GM23338 (cell line): ENCODE measurements around the gene ABHD3. TPM values are rescaled to one million over a fixed set of nuclear protein-coding genes. Genes with fewer than 3 reads are reported as not detected.

Experiments
- ATAC-seq: fragments of 200-7000 bp; cut with Tn5 transposase; 3 replicates; pipeline ENCODE4 v1.9.1; 2020
- DNase-seq: peaks from one replicate; pipeline ENCODE4 v3.0.0-alpha.2; 2015; ENCODE audit warnings: low spot score
- H2AFZ ChIP-seq: fragments of 200-600 bp; sonication (generic); 2 replicates; pipeline ENCODE4 v1.8.0; 2016; ENCODE audit warnings: antibody characterized with exemption, mild to moderate bottlenecking, moderate library complexity
- H3F3A ChIP-seq: fragments of 200-600 bp; sonication (generic); replicated peaks from 2 replicates; pipeline ENCODE4 v1.8.0; 2017; ENCODE audit warnings: antibody characterized with exemption, mixed run types, low read depth
- H3K27ac ChIP-seq: fragments of 200-600 bp; sonication (generic); 2 replicates; pipeline ENCODE4 v1.6.1; 2016; ENCODE audit warnings: low read depth
- H3K27me3 ChIP-seq: fragments of 200-600 bp; sonication (generic); 2 replicates; pipeline ENCODE4 v1.8.0; 2016; ENCODE audit warnings: mild to moderate bottlenecking, mixed run types, moderate library complexity; ENCODE audit not compliant: insufficient read depth
- H3K36me3 ChIP-seq: fragments of 200-600 bp; sonication (generic); 2 replicates; pipeline ENCODE4 v1.8.0; 2016; ENCODE audit warnings: mild to moderate bottlenecking; ENCODE audit not compliant: insufficient read depth
- H3K4me1 ChIP-seq: fragments of 200-600 bp; sonication (generic); 2 replicates; pipeline ENCODE4 v1.8.0; 2016; ENCODE audit warnings: mild to moderate bottlenecking, moderate library complexity; ENCODE audit not compliant: insufficient read depth
- H3K4me2 ChIP-seq: fragments of 200-600 bp; sonication (generic); 2 replicates; pipeline ENCODE4 v1.7.1; 2017; ENCODE audit warnings: mixed run types
- H3K4me3 ChIP-seq: fragments of 200-600 bp; sonication (generic); 2 replicates; pipeline ENCODE4 v1.6.1; 2016; ENCODE audit warnings: mixed run types
- H3K79me2 ChIP-seq: fragments of 200-600 bp; sonication (generic); replicated peaks from 2 replicates; pipeline ENCODE4 v1.8.0; 2017; ENCODE audit warnings: mild to moderate bottlenecking; ENCODE audit not compliant: insufficient read depth
- H3K9me2 ChIP-seq: fragments of 200-600 bp; sonication (generic); 2 replicates; pipeline ENCODE4 v1.8.0; 2017; ENCODE audit not compliant: insufficient read depth
- H4K20me1 ChIP-seq: fragments of 200-600 bp; sonication (generic); replicated peaks from 2 replicates; pipeline ENCODE4 v1.8.0; 2017; ENCODE audit warnings: mild to moderate bottlenecking; ENCODE audit not compliant: insufficient read depth
- H3K27ac Mint-ChIP-seq: 2 replicates; pipeline ENCODE4 v1.8.0; 2020; ENCODE audit warnings: inconsistent platforms, mild to moderate bottlenecking, moderate library complexity, mixed read lengths
- H3K27me3 Mint-ChIP-seq: 3 replicates; pipeline ENCODE4 v1.8.0; 2022; ENCODE audit warnings: low read depth, mild to moderate bottlenecking, moderate library complexity, mixed read lengths, inconsistent platforms; ENCODE audit not compliant: insufficient read depth, poor library complexity
- H3K36me3 Mint-ChIP-seq: 3 replicates; pipeline ENCODE4 v1.8.0; 2021; ENCODE audit warnings: low read depth, mild to moderate bottlenecking, inconsistent platforms, moderate library complexity, mixed read lengths
- H3K4me1 Mint-ChIP-seq: 3 replicates; pipeline ENCODE4 v1.8.0; 2020; ENCODE audit warnings: mild to moderate bottlenecking, inconsistent platforms, mixed read lengths
- H3K4me3 Mint-ChIP-seq: 3 replicates; pipeline ENCODE4 v1.8.0; 2021; ENCODE audit warnings: moderate library complexity, mild to moderate bottlenecking, inconsistent platforms, mixed read lengths
- H3K9me3 Mint-ChIP-seq: 3 replicates; pipeline ENCODE4 v1.8.0; 2020; ENCODE audit warnings: moderate library complexity, mild to moderate bottlenecking, inconsistent platforms, mixed read lengths
- CREB1 ChIP-seq: fragments of 250-450 bp; sonication (Bioruptor Pico); IDR thresholded peaks from 2 replicates; pipeline ENCODE4 v1.5.0; 2020; ENCODE audit warnings: low read depth, mild to moderate bottlenecking, moderate library complexity
- EZH2 ChIP-seq: fragments of 200-600 bp; sonication (generic); IDR thresholded peaks from one replicate; pipeline ENCODE4 v1.8.0; 2017; ENCODE audit warnings: antibody characterized with exemption, mild to moderate bottlenecking, low read depth; ENCODE audit not compliant: unreplicated experiment
- EZH2phosphoT487 ChIP-seq: fragments of 200-600 bp; sonication (generic); IDR thresholded peaks from one replicate; pipeline ENCODE4 v1.8.1; 2018; ENCODE audit warnings: antibody characterized with exemption; ENCODE audit not compliant: unreplicated experiment
- NANOG ChIP-seq: IDR thresholded peaks from 2 replicates; pipeline ENCODE4 v1.6.1; 2016; ENCODE audit warnings: antibody characterized with exemption, borderline replicate concordance
- POLR2AphosphoS5 ChIP-seq: IDR thresholded peaks from 2 replicates; pipeline ENCODE4 v1.6.1; 2016; ENCODE audit warnings: antibody characterized with exemption, low read depth
- STAT1 ChIP-seq: IDR thresholded peaks from one replicate; pipeline ENCODE4 v1.6.1; 2016; ENCODE audit warnings: antibody characterized with exemption; ENCODE audit not compliant: unreplicated experiment
- ZNF114 ChIP-seq: fragments of 250-450 bp; sonication (Bioruptor Pico); IDR thresholded peaks from 2 replicates; pipeline ENCODE4 v1.5.0; 2020; ENCODE audit warnings: mild to moderate bottlenecking, moderate library complexity
- ZNF331 ChIP-seq: fragments of 250-450 bp; sonication (Bioruptor Pico); IDR thresholded peaks from 2 replicates; pipeline ENCODE4 v1.5.0; 2020; ENCODE audit warnings: low read depth, mild to moderate bottlenecking, moderate library complexity
- polyA plus RNA-seq: library from polyadenylated mRNA; unstranded; fragments of >200 nt; fragmentation: Nextera tagmentation; extraction: Ambion mirVana; gene quantifications from 2 replicates; pipeline ENCODE4 v1.2.1, GENCODE V29; 2016
- total RNA-seq: library from RNA; depleted of rRNA; stranded (reverse); fragments of >200 nt; shearing (Covaris generic); gene quantifications from 2 replicates; pipeline ENCODE4 v1.2.3, GENCODE V29; 2014
- TF ChIP-seq, protein P1 (sequence below): IDR thresholded peaks from one replicate; pipeline ENCODE4 v1.6.1; 2018; ENCODE audit warnings: antibody characterized with exemption; ENCODE audit not compliant: unreplicated experiment
- TF ChIP-seq, protein P2 (sequence below): IDR thresholded peaks from 2 replicates; pipeline ENCODE4 v1.6.1; 2016; ENCODE audit warnings: antibody characterized with exemption
- TF ChIP-seq, protein P3 (sequence below): fragments of 250-450 bp; sonication (Bioruptor Pico); IDR thresholded peaks from 2 replicates; pipeline ENCODE4 v1.5.0; 2020; ENCODE audit warnings: mild to moderate bottlenecking, moderate library complexity
- TF ChIP-seq, protein P4 (sequence below), 2 experiments: fragments of 200-600 bp in 1 of 2; sonication (generic) in 1 of 2; conservative IDR thresholded peaks; 2 replicates each; pipeline versions ENCODE4 v1.5.1 to v1.6.1; 2016 to 2017; ENCODE audit warnings: antibody characterized with exemption in 2 of 2, low read depth in 2 of 2, mild to moderate bottlenecking in 2 of 2, moderate library complexity in 1 of 2

The ABHD3 gene
- total and polyA plus RNA-seq, 2 experiments from 2014 or later = 16.2 to 19.9 TPM

DNA sequence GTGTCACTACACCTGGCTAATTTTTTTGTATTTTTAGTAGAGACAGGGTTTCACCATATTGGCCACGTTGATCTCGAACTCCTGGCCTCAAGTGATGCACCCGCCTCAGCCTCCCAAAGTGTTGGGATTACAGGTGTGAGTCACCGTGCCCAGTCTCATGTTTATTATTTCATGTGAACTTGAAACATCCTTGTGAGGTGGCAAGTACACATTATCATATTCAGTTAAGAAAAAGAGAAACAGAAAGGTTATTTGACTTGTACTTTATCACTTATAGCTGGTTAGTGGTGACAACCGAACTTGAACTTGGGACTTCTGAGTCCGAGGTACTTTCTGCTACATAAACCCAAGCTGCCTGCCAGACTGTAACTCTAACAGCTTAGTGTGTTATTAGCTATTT, 24.4 kb downstream of the ABHD3 start (continued):
- TF ChIP-seq, protein P1, sequence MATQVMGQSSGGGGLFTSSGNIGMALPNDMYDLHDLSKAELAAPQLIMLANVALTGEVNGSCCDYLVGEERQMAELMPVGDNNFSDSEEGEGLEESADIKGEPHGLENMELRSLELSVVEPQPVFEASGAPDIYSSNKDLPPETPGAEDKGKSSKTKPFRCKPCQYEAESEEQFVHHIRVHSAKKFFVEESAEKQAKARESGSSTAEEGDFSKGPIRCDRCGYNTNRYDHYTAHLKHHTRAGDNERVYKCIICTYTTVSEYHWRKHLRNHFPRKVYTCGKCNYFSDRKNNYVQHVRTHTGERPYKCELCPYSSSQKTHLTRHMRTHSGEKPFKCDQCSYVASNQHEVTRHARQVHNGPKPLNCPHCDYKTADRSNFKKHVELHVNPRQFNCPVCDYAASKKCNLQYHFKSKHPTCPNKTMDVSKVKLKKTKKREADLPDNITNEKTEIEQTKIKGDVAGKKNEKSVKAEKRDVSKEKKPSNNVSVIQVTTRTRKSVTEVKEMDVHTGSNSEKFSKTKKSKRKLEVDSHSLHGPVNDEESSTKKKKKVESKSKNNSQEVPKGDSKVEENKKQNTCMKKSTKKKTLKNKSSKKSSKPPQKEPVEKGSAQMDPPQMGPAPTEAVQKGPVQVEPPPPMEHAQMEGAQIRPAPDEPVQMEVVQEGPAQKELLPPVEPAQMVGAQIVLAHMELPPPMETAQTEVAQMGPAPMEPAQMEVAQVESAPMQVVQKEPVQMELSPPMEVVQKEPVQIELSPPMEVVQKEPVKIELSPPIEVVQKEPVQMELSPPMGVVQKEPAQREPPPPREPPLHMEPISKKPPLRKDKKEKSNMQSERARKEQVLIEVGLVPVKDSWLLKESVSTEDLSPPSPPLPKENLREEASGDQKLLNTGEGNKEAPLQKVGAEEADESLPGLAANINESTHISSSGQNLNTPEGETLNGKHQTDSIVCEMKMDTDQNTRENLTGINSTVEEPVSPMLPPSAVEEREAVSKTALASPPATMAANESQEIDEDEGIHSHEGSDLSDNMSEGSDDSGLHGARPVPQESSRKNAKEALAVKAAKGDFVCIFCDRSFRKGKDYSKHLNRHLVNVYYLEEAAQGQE = no peak
- TF ChIP-seq STAT1 (no peak), NANOG (no peak), EZH2 (no peak), EZH2phosphoT487 (no peak), ZNF331 (CRISPR knock-in tag) (no peak), CREB1 (CRISPR knock-in tag) (no peak)
- TF ChIP-seq, protein P2, sequence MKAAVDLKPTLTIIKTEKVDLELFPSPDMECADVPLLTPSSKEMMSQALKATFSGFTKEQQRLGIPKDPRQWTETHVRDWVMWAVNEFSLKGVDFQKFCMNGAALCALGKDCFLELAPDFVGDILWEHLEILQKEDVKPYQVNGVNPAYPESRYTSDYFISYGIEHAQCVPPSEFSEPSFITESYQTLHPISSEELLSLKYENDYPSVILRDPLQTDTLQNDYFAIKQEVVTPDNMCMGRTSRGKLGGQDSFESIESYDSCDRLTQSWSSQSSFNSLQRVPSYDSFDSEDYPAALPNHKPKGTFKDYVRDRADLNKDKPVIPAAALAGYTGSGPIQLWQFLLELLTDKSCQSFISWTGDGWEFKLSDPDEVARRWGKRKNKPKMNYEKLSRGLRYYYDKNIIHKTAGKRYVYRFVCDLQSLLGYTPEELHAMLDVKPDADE = no peak

DNA sequence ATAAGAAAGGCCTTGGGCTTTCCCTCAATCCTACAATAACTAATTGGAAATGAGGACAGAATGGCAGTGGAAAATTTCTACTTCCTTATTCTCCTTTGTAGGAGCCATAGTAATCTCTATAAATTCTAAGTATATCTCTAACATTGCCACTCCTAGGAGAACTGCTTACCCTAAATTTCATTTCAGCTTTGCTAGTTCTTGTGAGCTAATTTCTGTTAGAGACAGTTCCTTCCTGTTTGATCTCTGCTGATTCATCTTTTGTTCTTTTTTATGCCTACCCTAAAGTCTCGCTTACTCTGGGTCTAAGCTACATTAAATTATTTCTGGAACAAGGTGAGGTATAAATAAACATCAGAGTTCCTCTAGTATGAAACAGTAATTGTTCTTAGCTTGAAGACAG, 25.7 kb downstream of the ABHD3 start:
- Histone ChIP-seq H3K27me3 (no peaks in the 10 kb centered on the region), H3K9me2 (no peaks in the 10 kb centered on the region), H2AFZ (no peak overlapping the region), H3K4me3 (no peak overlapping the region), H3K36me3 (no peaks in the 10 kb centered on the region), H3F3A (no peaks in the 10 kb centered on the region), H3K27ac (no peak overlapping the region), H3K4me1 (peaks cover 10% of the 10 kb centered on the region), H4K20me1 (no peaks in the 10 kb centered on the region), H3K79me2 (no peaks in the 10 kb centered on the region), H3K4me2 (no peak overlapping the region)
- Mint-ChIP-seq H3K27me3 (no peaks in the 10 kb centered on the region), H3K36me3 (no peaks in the 10 kb centered on the region), H3K27ac (no peak overlapping the region), H3K4me3 (no peak overlapping the region), H3K4me1 (peaks cover 4% of the 10 kb centered on the region; the same call in 2 of the 3 replicates), H3K9me3 (no peaks in the 10 kb centered on the region)
- DNase-seq (no peak), ATAC-seq (no peak)
- TF ChIP-seq ZNF331 (CRISPR knock-in tag) = no peak
- TF ChIP-seq ZNF114 = no peak
- TF ChIP-seq, protein P3, sequence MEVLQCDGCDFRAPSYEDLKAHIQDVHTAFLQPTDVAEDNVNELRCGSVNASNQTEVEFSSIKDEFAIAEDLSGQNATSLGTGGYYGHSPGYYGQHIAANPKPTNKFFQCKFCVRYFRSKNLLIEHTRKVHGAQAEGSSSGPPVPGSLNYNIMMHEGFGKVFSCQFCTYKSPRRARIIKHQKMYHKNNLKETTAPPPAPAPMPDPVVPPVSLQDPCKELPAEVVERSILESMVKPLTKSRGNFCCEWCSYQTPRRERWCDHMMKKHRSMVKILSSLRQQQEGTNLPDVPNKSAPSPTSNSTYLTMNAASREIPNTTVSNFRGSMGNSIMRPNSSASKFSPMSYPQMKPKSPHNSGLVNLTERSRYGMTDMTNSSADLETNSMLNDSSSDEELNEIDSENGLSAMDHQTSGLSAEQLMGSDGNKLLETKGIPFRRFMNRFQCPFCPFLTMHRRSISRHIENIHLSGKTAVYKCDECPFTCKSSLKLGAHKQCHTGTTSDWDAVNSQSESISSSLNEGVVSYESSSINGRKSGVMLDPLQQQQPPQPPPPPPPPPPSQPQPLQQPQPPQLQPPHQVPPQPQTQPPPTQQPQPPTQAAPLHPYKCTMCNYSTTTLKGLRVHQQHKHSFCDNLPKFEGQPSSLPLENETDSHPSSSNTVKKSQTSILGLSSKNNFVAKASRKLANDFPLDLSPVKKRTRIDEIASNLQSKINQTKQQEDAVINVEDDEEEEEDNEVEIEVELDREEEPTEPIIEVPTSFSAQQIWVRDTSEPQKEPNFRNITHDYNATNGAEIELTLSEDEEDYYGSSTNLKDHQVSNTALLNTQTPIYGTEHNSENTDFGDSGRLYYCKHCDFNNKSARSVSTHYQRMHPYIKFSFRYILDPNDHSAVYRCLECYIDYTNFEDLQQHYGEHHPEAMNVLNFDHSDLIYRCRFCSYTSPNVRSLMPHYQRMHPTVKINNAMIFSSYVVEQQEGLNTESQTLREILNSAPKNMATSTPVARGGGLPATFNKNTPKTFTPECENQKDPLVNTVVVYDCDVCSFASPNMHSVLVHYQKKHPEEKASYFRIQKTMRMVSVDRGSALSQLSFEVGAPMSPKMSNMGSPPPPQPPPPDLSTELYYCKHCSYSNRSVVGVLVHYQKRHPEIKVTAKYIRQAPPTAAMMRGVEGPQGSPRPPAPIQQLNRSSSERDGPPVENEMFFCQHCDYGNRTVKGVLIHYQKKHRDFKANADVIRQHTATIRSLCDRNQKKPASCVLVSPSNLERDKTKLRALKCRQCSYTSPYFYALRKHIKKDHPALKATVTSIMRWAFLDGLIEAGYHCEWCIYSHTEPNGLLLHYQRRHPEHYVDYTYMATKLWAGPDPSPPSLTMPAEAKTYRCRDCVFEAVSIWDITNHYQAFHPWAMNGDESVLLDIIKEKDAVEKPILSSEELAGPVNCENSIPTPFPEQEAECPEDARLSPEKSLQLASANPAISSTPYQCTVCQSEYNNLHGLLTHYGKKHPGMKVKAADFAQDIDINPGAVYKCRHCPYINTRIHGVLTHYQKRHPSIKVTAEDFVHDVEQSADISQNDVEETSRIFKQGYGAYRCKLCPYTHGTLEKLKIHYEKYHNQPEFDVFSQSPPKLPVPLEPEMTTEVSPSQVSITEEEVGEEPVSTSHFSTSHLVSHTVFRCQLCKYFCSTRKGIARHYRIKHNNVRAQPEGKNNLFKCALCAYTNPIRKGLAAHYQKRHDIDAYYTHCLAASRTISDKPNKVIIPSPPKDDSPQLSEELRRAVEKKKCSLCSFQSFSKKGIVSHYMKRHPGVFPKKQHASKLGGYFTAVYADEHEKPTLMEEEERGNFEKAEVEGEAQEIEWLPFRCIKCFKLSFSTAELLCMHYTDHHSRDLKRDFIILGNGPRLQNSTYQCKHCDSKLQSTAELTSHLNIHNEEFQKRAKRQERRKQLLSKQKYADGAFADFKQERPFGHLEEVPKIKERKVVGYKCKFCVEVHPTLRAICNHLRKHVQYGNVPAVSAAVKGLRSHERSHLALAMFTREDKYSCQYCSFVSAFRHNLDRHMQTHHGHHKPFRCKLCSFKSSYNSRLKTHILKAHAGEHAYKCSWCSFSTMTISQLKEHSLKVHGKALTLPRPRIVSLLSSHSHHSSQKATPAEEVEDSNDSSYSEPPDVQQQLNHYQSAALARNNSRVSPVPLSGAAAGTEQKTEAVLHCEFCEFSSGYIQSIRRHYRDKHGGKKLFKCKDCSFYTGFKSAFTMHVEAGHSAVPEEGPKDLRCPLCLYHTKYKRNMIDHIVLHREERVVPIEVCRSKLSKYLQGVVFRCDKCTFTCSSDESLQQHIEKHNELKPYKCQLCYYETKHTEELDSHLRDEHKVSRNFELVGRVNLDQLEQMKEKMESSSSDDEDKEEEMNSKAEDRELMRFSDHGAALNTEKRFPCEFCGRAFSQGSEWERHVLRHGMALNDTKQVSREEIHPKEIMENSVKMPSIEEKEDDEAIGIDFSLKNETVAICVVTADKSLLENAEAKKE = no peak
- TF ChIP-seq, protein P4, sequence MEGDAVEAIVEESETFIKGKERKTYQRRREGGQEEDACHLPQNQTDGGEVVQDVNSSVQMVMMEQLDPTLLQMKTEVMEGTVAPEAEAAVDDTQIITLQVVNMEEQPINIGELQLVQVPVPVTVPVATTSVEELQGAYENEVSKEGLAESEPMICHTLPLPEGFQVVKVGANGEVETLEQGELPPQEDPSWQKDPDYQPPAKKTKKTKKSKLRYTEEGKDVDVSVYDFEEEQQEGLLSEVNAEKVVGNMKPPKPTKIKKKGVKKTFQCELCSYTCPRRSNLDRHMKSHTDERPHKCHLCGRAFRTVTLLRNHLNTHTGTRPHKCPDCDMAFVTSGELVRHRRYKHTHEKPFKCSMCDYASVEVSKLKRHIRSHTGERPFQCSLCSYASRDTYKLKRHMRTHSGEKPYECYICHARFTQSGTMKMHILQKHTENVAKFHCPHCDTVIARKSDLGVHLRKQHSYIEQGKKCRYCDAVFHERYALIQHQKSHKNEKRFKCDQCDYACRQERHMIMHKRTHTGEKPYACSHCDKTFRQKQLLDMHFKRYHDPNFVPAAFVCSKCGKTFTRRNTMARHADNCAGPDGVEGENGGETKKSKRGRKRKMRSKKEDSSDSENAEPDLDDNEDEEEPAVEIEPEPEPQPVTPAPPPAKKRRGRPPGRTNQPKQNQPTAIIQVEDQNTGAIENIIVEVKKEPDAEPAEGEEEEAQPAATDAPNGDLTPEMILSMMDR (conservative IDR thresholded peaks at IDR 0.05; ENCODE audit: low read depth in 2 of 2) = no peak
- TF ChIP-seq POLR2AphosphoS5 = no peak
- TF ChIP-seq CREB1 (CRISPR knock-in tag) = no peak
- TF ChIP-seq STAT1 = no peak
